GM19193 (cell line): ENCODE results near the gene IL17RC.

ENCODE experiments used
- POLR2A ChIP-seq: IDR thresholded peaks from 4 replicates; pipeline ENCODE4 v1.6.1; 2011; ENCODE audit not compliant: insufficient read depth, insufficient read length; ENCODE audit errors: extremely low read depth

The IL17RC gene

GRCh38 chr3:9890249-9891071, 26.4 kb upstream of the IL17RC start, which contains the start of gene JAGN1:
TSS of gene JAGN1 (plus strand) at chr3:9890610. CDS start at chr3:9890723, 113 bp downstream.
- TF ChIP-seq POLR2A: peak; percentile 94

- TF ChIP-seq POLR2A: no peak
Observed at GRCh38 chr3:9891072-9891622, 25.8 kb upstream of the IL17RC start.

- TF ChIP-seq POLR2A: no peak
Observed at GRCh38 chr3:9893739-9894138, 23.2 kb upstream of the IL17RC start.

GRCh38 chr3:9897408-9898372, 19.2 kb upstream of the IL17RC start:
- no peak for TF ChIP-seq POLR2A

- TF ChIP-seq POLR2A: no peak
Observed at GRCh38 chr3:9898467-9899241, 18.2 kb upstream of the IL17RC start.

GRCh38 chr3:9899289-9899791, 17.6 kb upstream of the IL17RC start:
- TF ChIP-seq POLR2A: no peak

GRCh38 chr3:9901967-9902366, 14.9 kb upstream of the IL17RC start:
- no peak for TF ChIP-seq POLR2A

GRCh38 chr3:9902372-9903237, 14.3 kb upstream of the IL17RC start, which contains the start of gene IL17RE:
TSS of gene IL17RE (plus strand) at chr3:9902848. CDS start at chr3:9902933, 85 bp downstream.
- no peak for TF ChIP-seq POLR2A

- TF ChIP-seq POLR2A: no peak
Observed at GRCh38 chr3:9903238-9903624, 13.7 kb upstream of the IL17RC start.

- TF ChIP-seq POLR2A: no peak
Observed at GRCh38 chr3:9903904-9904303, 13.0 kb upstream of the IL17RC start.

GRCh38 chr3:9906480-9906879, 10.4 kb upstream of the IL17RC start:
- no peak for TF ChIP-seq POLR2A

GRCh38 chr3:9908286-9908685, 8.6 kb upstream of the IL17RC start:
- no peak for TF ChIP-seq POLR2A

GRCh38 chr3:9909221-9910013, 7.5 kb upstream of the IL17RC start:
- TF ChIP-seq POLR2A: no peak

- no peak for TF ChIP-seq POLR2A
Observed at GRCh38 chr3:9911863-9912262, 5.0 kb upstream of the IL17RC start.
